PC-9 (cell line): ENCODE data around the gene DISC1. TPM values are rescaled to one million over a fixed set of nuclear protein-coding genes. Genes with fewer than 3 reads are reported as not detected.

Source experiments
- BruUV-seq: library from RNA; stranded (reverse); fragments of 400-500 nt; replicated peaks from 2 replicates; lab custom pipeline; 2021; lab: Mats Ljungman, UMichigan
- CTCF ChIA-PET: fragments of 300-600 bp; sonication (Branson Sonifier 250); formaldehyde crosslinking; loops from one replicate; lab custom pipeline; 2022; ENCODE audit warnings: antibody characterized with exemption; lab: Charles Lee
- POLR2A ChIA-PET: fragments of 300-600 bp; sonication (Branson Sonifier 250); formaldehyde crosslinking; loops from one replicate; lab custom pipeline; 2022; ENCODE audit warnings: antibody characterized with exemption; ENCODE audit not compliant: unreplicated experiment; lab: Charles Lee
- DNase-seq, 2 experiments: peaks; one replicate each; pipeline versions ENCODE4 v3.0.0 to v3.0.0-alpha.2; 2015 to 2022; ENCODE audit warnings: mixed read lengths in 1 of 2
- H2AFZ ChIP-seq: fragments of 200-600 bp; sonication (generic); 2 replicates; pipeline ENCODE4 v1.8.1; 2017; ENCODE audit warnings: antibody characterized with exemption
- H3F3A ChIP-seq: fragments of 200-600 bp; sonication (generic); 2 replicates; pipeline ENCODE4 v1.8.1; 2017; ENCODE audit warnings: antibody characterized with exemption, mild to moderate bottlenecking, low read depth; ENCODE audit not compliant: insufficient read depth
- H3K27ac ChIP-seq: fragments of 200-600 bp; sonication (generic); 2 replicates; pipeline ENCODE4 v1.6.1; 2016; ENCODE audit warnings: mixed run types
- H3K27me3 ChIP-seq: fragments of 200-600 bp; sonication (generic); 2 replicates; pipeline ENCODE4 v1.6.1; 2016; ENCODE audit warnings: low read depth, mixed run types; ENCODE audit not compliant: insufficient read depth
- H3K36me3 ChIP-seq: fragments of 200-600 bp; sonication (generic); 2 replicates; pipeline ENCODE4 v1.6.1; 2016; ENCODE audit warnings: low read depth, mixed run types
- H3K4me1 ChIP-seq: fragments of 200-600 bp; sonication (generic); replicated peaks from 2 replicates; pipeline ENCODE4 v1.6.1; 2016; ENCODE audit warnings: mixed run types; ENCODE audit not compliant: insufficient read depth
- H3K4me2 ChIP-seq: fragments of 200-600 bp; sonication (generic); 2 replicates; pipeline ENCODE4 v1.6.1; 2017; ENCODE audit warnings: mixed run types
- H3K4me3 ChIP-seq: fragments of 200-600 bp; sonication (generic); 2 replicates; pipeline ENCODE4 v1.6.1; 2016; ENCODE audit warnings: mixed run types
- H3K79me2 ChIP-seq: fragments of 200-600 bp; sonication (generic); 2 replicates; pipeline ENCODE4 v1.6.1; 2017; ENCODE audit warnings: low read depth, mixed run types
- H3K9me2 ChIP-seq: fragments of 200-600 bp; sonication (generic); 2 replicates; pipeline ENCODE4 v1.8.1; 2017; ENCODE audit warnings: mild to moderate bottlenecking; ENCODE audit not compliant: insufficient read depth
- H3K9me3 ChIP-seq: fragments of 200-600 bp; sonication (generic); 2 replicates; pipeline ENCODE4 v1.8.1; 2016; ENCODE audit warnings: low read depth; ENCODE audit not compliant: insufficient read depth
- H4K20me1 ChIP-seq: fragments of 200-600 bp; sonication (generic); 2 replicates; pipeline ENCODE4 v1.8.1; 2017; ENCODE audit not compliant: insufficient read depth
- CTCF ChIP-seq: fragments of 200-600 bp; sonication (generic); conservative IDR thresholded peaks from 2 replicates; pipeline ENCODE4 v1.6.1; 2017; ENCODE audit warnings: mixed run types, antibody characterized with exemption, mild to moderate bottlenecking, moderate library complexity
- EZH2 ChIP-seq: fragments of 200-600 bp; sonication (generic); IDR thresholded peaks from 2 replicates; pipeline ENCODE4 v1.8.0; 2017; ENCODE audit warnings: antibody characterized with exemption, low read depth
- intact Hi-C: fragments of 100-400 bp; cut with micrococcal nuclease; formaldehyde crosslinking; loops from one replicate; pipeline ENCODE4 v1.10.0; 2022; ENCODE audit not compliant: unreplicated experiment
- total RNA-seq: library from RNA; stranded (reverse); gene quantifications from 2 replicates; pipeline ENCODE4 v1.2.3, GENCODE V29; 2021

DISC1 gene
- total RNA-seq, 1 experiment from 2014 or later, result 7.4 TPM

- Histone ChIP-seq H3F3A (no peaks in the 10 kb centered on the region), H3K27me3 (no peaks in the 10 kb centered on the region), H3K4me3 (no peak overlapping the region), H3K4me2 (no peak overlapping the region), H3K27ac (no peak overlapping the region), H3K4me1 (no peaks in the 10 kb centered on the region), H3K79me2 (no peaks in the 10 kb centered on the region), H3K9me2 (peaks cover 5% of the 10 kb centered on the region; the same call in 1 of the 2 replicates), H3K36me3 (no peaks in the 10 kb centered on the region), H4K20me1 (no peaks in the 10 kb centered on the region), H3K9me3 (no peaks in the 10 kb centered on the region), H2AFZ (no peak overlapping the region)
- ChIA-PET POLR2A (no interaction called here), CTCF (no interaction called here)
- intact Hi-C loops, result no loop called here
- BruUV-seq, result no TSS peak
- TF ChIP-seq EZH2 (no peak), CTCF (no peak)
- DNase-seq, result no peak
Observed at GRCh38 chr1:232038706-232039677, 412.4 kb downstream of the DISC1 start.

GRCh38 chr1:232040260-232040659 lies 413.7 kb downstream of the DISC1 start:
- intact Hi-C loops, result no loop called here
- H3K9me2 ChIP-seq, result peaks cover 5% of the 10 kb centered on the region; the same call in 1 of the 2 replicates
- no peaks in the 10 kb centered on the region for H3K9me3 ChIP-seq
- no peaks in the 10 kb centered on the region for H3K4me1 ChIP-seq
- DNase-seq, result no peak
- H3K4me2 ChIP-seq, result no peak overlapping the region
- no peak for TF ChIP-seq EZH2
- TF ChIP-seq CTCF, result no peak
- ChIA-PET POLR2A (no interaction called here), CTCF (no interaction called here)
- H3K79me2 ChIP-seq, result no peaks in the 10 kb centered on the region
- H3K36me3 ChIP-seq, result no peaks in the 10 kb centered on the region
- H2AFZ ChIP-seq, result no peak overlapping the region
- H3K4me3 ChIP-seq, result no peak overlapping the region
- no peaks in the 10 kb centered on the region for H4K20me1 ChIP-seq
- BruUV-seq, result no TSS peak
- H3K27ac ChIP-seq, result no peak overlapping the region
- no peaks in the 10 kb centered on the region for H3K27me3 ChIP-seq
- no peaks in the 10 kb centered on the region for H3F3A ChIP-seq

GRCh38 chr1:232044728-232045127 lies 418.1 kb downstream of the DISC1 start:
- ChIA-PET CTCF (no interaction called here), POLR2A (no interaction called here)
- BruUV-seq, result no TSS peak
- H3K36me3 ChIP-seq, result no peaks in the 10 kb centered on the region
- intact Hi-C loops, result no loop called here
- TF ChIP-seq EZH2, result no peak
- TF ChIP-seq CTCF, result no peak
- peaks cover 5% of the 10 kb centered on the region; the same call in 1 of the 2 replicates for H3K9me2 ChIP-seq
- H3F3A ChIP-seq, result no peaks in the 10 kb centered on the region
- no peaks in the 10 kb centered on the region for H4K20me1 ChIP-seq
- H3K27me3 ChIP-seq, result no peaks in the 10 kb centered on the region
- DNase-seq, result no peak
- no peak overlapping the region for H3K4me2 ChIP-seq
- H2AFZ ChIP-seq, result no peak overlapping the region
- no peak overlapping the region for H3K4me3 ChIP-seq
- H3K4me1 ChIP-seq, result no peaks in the 10 kb centered on the region
- H3K79me2 ChIP-seq, result no peaks in the 10 kb centered on the region
- no peaks in the 10 kb centered on the region for H3K9me3 ChIP-seq
- no peak overlapping the region for H3K27ac ChIP-seq
